ENCODE measurements around the gene NOSTRIN.
"Not testable (repeated sequence)": the region's sequence is repeated elsewhere in the genome, so short reads cannot be mapped to it uniquely, and the experiment has no call there.

NOSTRIN gene

DNA sequence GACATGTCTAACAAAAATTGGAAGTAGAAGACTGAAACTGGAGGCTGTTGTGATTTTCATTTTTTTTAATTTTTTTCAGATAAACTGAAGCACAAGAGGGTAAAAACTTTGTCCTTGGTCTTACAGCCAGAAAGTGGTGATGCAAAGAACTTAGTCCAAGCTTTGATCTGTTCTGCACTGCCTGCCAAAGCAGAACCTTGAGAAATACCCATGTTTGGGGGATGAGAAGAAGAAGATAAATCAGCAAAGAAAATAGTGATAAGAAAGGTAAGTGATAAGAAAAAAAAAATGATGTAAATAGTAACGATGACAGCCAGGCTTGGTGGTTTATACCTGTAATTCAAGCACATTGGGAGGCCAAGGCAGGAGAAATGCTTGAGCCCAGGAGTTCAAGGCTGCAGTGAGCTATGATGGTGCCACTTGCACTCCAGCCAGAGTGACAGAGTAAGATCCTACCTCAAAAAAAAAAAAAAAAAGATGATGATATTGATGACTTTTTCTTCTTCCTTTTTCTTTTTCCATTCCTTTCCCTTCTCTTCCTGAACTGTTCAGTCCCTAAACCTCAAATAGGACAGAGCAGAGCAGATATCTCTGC is 14.6 kb upstream of the NOSTRIN start:
- no peak overlapping the region for H3K4me3 ChIP-seq (replicated peaks; ENCODE audit: insufficient read depth, low read length)
- no peak overlapping the region for H3K27ac ChIP-seq (replicated peaks)
- TF ChIP-seq SPI1 (IDR thresholded peaks at IDR 0.05; ENCODE audit: borderline replicate concordance, low read depth) (no peak), POLR2AphosphoS5 (IDR thresholded peaks at IDR 0.05; ENCODE audit: low read depth) (no peak), GABPA (IDR thresholded peaks at IDR 0.05; ENCODE audit: low read depth) (no peak)
- TF ChIP-seq, protein P1, sequence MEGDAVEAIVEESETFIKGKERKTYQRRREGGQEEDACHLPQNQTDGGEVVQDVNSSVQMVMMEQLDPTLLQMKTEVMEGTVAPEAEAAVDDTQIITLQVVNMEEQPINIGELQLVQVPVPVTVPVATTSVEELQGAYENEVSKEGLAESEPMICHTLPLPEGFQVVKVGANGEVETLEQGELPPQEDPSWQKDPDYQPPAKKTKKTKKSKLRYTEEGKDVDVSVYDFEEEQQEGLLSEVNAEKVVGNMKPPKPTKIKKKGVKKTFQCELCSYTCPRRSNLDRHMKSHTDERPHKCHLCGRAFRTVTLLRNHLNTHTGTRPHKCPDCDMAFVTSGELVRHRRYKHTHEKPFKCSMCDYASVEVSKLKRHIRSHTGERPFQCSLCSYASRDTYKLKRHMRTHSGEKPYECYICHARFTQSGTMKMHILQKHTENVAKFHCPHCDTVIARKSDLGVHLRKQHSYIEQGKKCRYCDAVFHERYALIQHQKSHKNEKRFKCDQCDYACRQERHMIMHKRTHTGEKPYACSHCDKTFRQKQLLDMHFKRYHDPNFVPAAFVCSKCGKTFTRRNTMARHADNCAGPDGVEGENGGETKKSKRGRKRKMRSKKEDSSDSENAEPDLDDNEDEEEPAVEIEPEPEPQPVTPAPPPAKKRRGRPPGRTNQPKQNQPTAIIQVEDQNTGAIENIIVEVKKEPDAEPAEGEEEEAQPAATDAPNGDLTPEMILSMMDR (IDR thresholded peaks at IDR 0.05; ENCODE audit: insufficient read depth, low read length), result no peak
- TF ChIP-seq, protein P2, sequence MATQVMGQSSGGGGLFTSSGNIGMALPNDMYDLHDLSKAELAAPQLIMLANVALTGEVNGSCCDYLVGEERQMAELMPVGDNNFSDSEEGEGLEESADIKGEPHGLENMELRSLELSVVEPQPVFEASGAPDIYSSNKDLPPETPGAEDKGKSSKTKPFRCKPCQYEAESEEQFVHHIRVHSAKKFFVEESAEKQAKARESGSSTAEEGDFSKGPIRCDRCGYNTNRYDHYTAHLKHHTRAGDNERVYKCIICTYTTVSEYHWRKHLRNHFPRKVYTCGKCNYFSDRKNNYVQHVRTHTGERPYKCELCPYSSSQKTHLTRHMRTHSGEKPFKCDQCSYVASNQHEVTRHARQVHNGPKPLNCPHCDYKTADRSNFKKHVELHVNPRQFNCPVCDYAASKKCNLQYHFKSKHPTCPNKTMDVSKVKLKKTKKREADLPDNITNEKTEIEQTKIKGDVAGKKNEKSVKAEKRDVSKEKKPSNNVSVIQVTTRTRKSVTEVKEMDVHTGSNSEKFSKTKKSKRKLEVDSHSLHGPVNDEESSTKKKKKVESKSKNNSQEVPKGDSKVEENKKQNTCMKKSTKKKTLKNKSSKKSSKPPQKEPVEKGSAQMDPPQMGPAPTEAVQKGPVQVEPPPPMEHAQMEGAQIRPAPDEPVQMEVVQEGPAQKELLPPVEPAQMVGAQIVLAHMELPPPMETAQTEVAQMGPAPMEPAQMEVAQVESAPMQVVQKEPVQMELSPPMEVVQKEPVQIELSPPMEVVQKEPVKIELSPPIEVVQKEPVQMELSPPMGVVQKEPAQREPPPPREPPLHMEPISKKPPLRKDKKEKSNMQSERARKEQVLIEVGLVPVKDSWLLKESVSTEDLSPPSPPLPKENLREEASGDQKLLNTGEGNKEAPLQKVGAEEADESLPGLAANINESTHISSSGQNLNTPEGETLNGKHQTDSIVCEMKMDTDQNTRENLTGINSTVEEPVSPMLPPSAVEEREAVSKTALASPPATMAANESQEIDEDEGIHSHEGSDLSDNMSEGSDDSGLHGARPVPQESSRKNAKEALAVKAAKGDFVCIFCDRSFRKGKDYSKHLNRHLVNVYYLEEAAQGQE (IDR thresholded peaks at IDR 0.05; ENCODE audit: insufficient replicate concordance, low read depth), result no peak
- no peaks in the 10 kb centered on the region for H3K27me3 ChIP-seq (ENCODE audit: insufficient read depth, poor library complexity, severe bottlenecking)
- no peak for DNase-seq (ENCODE audit: low read depth in 1 of 2, low spot score in 1 of 2)

DNA sequence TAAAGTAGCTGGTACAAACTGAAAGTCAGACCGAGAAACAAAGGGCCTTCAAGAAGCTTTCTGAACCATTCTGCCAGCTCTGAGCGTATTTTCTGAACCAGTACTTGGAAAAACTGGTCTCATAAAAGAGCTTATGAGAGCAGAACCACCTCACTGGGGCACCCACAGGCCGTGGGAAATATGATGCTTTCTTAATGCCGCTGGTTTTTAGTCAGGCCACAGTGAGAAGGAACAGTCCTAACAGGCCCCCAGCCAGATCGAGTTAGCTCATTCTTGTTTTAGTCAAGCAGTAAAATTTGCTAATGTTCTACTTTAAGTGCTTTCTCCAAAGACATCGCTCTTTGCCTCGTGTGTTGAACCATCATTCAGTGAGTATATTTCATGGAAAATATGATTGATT is 12.7 kb upstream of the NOSTRIN start:
- no peak for TF ChIP-seq GABPA (IDR thresholded peaks at IDR 0.05; ENCODE audit: low read depth)
- TF ChIP-seq, protein P2 (IDR thresholded peaks at IDR 0.05; ENCODE audit: insufficient replicate concordance, low read depth), result no peak
- no peak for TF ChIP-seq SPI1 (IDR thresholded peaks at IDR 0.05; ENCODE audit: borderline replicate concordance, low read depth)
- TF ChIP-seq, protein P1 (IDR thresholded peaks at IDR 0.05; ENCODE audit: insufficient read depth, low read length), result no peak
- TF ChIP-seq POLR2AphosphoS5 (IDR thresholded peaks at IDR 0.05; ENCODE audit: low read depth), result no peak
- no peak for DNase-seq (ENCODE audit: low read depth in 1 of 2, low spot score in 1 of 2)
- Histone ChIP-seq H3K27me3 (ENCODE audit: insufficient read depth, poor library complexity, severe bottlenecking) (no peaks in the 10 kb centered on the region), H3K27ac (replicated peaks) (no peak overlapping the region), H3K4me3 (replicated peaks; ENCODE audit: insufficient read depth, low read length) (no peak overlapping the region)

DNA sequence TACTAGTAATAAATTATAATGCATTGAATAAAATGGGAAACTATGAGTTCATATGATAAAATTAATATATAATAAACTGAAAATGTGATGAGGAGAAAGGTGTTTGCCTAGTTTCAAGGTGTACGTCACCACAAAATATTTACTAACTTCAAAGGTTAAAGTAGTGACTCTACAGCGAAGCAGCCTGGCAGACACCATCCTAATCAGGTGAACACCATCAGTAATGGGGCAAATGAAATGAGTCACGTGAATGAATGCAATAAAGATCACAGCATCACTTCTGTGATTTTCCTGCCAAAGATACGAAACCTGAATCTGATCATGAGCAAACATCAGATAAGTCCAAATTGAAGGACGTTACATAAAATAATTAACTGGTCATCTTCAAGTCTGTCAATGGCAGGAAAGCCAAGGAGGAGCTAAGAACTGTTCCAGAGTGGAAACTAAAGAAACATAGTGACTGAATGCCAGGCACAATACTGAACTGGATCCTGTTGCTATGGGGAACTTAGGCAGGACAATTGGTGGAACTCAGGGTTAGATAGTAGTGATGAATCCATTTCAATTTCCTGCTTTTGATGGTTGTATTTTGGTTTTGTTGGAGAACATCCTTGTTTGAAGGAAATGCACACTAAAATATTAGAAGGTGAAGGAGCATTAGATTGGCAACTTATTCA is 12.1 kb upstream of the NOSTRIN start:
- DNase-seq (ENCODE audit: low read depth in 1 of 2, low spot score in 1 of 2), result no peak
- no peak overlapping the region for H3K27ac ChIP-seq (replicated peaks)
- no peak overlapping the region for H3K4me3 ChIP-seq (replicated peaks; ENCODE audit: insufficient read depth, low read length)
- no peak for TF ChIP-seq SPI1 (IDR thresholded peaks at IDR 0.05; ENCODE audit: borderline replicate concordance, low read depth)
- TF ChIP-seq, protein P1 (IDR thresholded peaks at IDR 0.05; ENCODE audit: insufficient read depth, low read length), result no peak
- TF ChIP-seq, protein P2 (IDR thresholded peaks at IDR 0.05; ENCODE audit: insufficient replicate concordance, low read depth), result no peak
- TF ChIP-seq GABPA (IDR thresholded peaks at IDR 0.05; ENCODE audit: low read depth), result no peak
- no peak for TF ChIP-seq POLR2AphosphoS5 (IDR thresholded peaks at IDR 0.05; ENCODE audit: low read depth)
- H3K27me3 ChIP-seq (ENCODE audit: insufficient read depth, poor library complexity, severe bottlenecking), result no peaks in the 10 kb centered on the region

DNA sequence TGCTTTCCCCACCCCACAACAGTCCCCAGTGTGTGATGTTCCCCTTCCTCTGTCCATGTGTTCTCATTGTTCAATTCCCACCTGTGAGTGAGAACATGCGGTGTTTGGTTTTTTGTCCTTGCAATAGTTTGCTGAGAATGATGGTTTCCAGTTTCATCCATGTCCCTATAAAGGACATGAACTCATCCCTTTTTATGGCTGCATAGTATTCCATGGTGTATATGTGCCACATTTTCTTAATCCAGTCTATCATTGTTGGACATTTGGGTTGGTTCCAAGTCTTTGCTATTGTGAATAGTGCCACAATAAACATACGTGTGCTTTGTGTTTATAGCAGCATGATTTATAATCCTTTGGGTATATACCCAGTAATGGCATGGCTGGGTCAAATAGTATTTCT is 11.3 kb upstream of the NOSTRIN start:
- H3K27ac ChIP-seq (replicated peaks); DNase-seq (ENCODE audit: low read depth in 1 of 2, low spot score in 1 of 2); H3K27me3 ChIP-seq (ENCODE audit: insufficient read depth, poor library complexity, severe bottlenecking); H3K4me3 ChIP-seq (replicated peaks; ENCODE audit: insufficient read depth, low read length): not testable (repeated sequence)

Data from HL-60 (cell line).